Erythroblast (primary cell): ENCODE data around the gene HOXA7.

Experiments
- GATA1 ChIP-seq: IDR thresholded peaks from 2 replicates; pipeline ENCODE4 v1.6.1; 2011; ENCODE audit warnings: low read depth, mild to moderate bottlenecking, control low read depth, low read length, moderate library complexity
- POLR2A ChIP-seq: IDR thresholded peaks from 2 replicates; pipeline ENCODE4 v1.6.1; 2011; ENCODE audit warnings: mild to moderate bottlenecking, low read length

DNA sequence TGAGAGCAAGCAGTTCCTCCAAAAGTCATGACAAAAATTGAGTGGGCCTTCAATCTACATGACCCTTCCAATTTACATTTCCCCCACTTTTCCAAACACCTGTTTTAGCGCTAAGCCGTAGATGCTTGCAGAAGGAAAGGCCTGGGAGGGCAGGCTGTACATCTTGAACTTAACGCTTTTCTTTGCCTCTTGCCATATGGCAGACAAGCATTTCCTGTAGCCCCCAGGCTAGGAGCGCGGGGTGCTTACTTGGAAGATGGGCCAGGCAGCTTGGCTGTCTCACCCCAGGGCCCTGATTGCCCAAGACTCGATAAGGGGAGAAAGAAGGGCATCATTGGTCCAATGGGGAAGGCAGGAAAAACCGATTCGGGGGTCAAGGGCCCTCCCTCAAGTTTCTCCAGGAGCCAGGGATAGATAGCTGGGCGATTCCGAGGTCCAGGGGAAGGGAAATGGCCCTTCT is 15.9 kb upstream of the HOXA7 start:
- TF ChIP-seq POLR2A, result no peak
- no peak for TF ChIP-seq GATA1
